HEK293 (cell line): ENCODE data around the gene IMPG1.
A peak's percentile ranks its signal among the peaks of the same experiment; 100 is the strongest.

ENCODE experiments used
- CTCF ChIA-PET: fragments of 350-600 bp; formaldehyde crosslinking; extraction: SDS; loops from one replicate; lab custom pipeline; 2021; ENCODE audit warnings: antibody characterized with exemption; lab: Yijun Ruan, JAX
- POLR2A ChIA-PET: fragments of 300-600 bp; formaldehyde crosslinking; extraction: SDS; loops from one replicate; lab custom pipeline; 2020; ENCODE audit warnings: antibody characterized with exemption, inconsistent platforms; lab: Yijun Ruan, JAX
- H3K27ac ChIP-seq: fragments of 200-500 bp; sonication (Bioruptor generic); 2 replicates; pipeline ENCODE4 v1.5.1; 2014; ENCODE audit warnings: low read depth, low read length, control low read depth, inconsistent platforms; ENCODE audit errors: extremely low read depth
- H3K36me3 ChIP-seq, 2 experiments: fragments of 200-500 bp in 1 of 2; sonication (Bioruptor generic) in 1 of 2; 1 replicate in 1 of 2; 2 replicates in 1 of 2; pipeline ENCODE4 v1.5.1; 2014 to 2017; ENCODE audit warnings: inconsistent platforms in 2 of 2, low read length in 2 of 2; ENCODE audit not compliant: control insufficient read depth in 2 of 2, insufficient read depth in 1 of 2
- H3K4me1 ChIP-seq: fragments of 200-500 bp; sonication (Bioruptor generic); 2 replicates; pipeline ENCODE4 v1.5.1; 2014; ENCODE audit warnings: mild to moderate bottlenecking, low read length, inconsistent platforms; ENCODE audit not compliant: control insufficient read depth, insufficient read depth
- H3K4me3 ChIP-seq: 2 replicates; pipeline ENCODE4 v1.5.1; 2011; ENCODE audit warnings: low read depth, mild to moderate bottlenecking, control low read depth, low read length, moderate library complexity
- H3K9me3 ChIP-seq: fragments of 200-500 bp; sonication (Bioruptor generic); 2 replicates; pipeline ENCODE4 v1.5.1; 2014; ENCODE audit warnings: low read depth, low read length, inconsistent platforms; ENCODE audit not compliant: control insufficient read depth, insufficient read depth
- AEBP2 ChIP-seq: fragments of 450-650 bp; formaldehyde crosslinking; IDR thresholded peaks from 2 replicates; pipeline ENCODE4 v1.5.1; 2016; ENCODE audit warnings: missing biosample characterization, missing genetic modification characterization, borderline replicate concordance
- PRDM1 ChIP-seq: fragments of 450-650 bp; formaldehyde crosslinking; IDR thresholded peaks from 2 replicates; pipeline ENCODE4; 2016; ENCODE audit warnings: missing biosample characterization, missing genetic modification characterization
- PRDM10 ChIP-seq: fragments of 450-650 bp; formaldehyde crosslinking; IDR thresholded peaks from 2 replicates; pipeline ENCODE4 v1.5.1; 2016; ENCODE audit warnings: missing biosample characterization, missing genetic modification characterization
- PRDM6 ChIP-seq: fragments of 450-650 bp; formaldehyde crosslinking; IDR thresholded peaks from 2 replicates; pipeline ENCODE4 v1.5.1; 2017; ENCODE audit warnings: missing biosample characterization, missing genetic modification characterization
- ZNF10 ChIP-seq: fragments of 450-650 bp; formaldehyde crosslinking; IDR thresholded peaks from 2 replicates; pipeline ENCODE4 v1.5.1; 2017; ENCODE audit warnings: missing biosample characterization, missing genetic modification characterization
- ZNF146 ChIP-seq: fragments of 450-650 bp; formaldehyde crosslinking; IDR thresholded peaks from 2 replicates; pipeline ENCODE4 v1.5.1; 2016; ENCODE audit warnings: missing biosample characterization, missing genetic modification characterization
- ZNF223 ChIP-seq: fragments of 450-650 bp; formaldehyde crosslinking; IDR thresholded peaks from 2 replicates; pipeline ENCODE4 v1.5.1; 2016; ENCODE audit warnings: missing biosample characterization, missing genetic modification characterization
- ZNF23 ChIP-seq: fragments of 450-650 bp; formaldehyde crosslinking; IDR thresholded peaks from 2 replicates; pipeline ENCODE4 v1.5.1; 2016; ENCODE audit warnings: missing biosample characterization, missing genetic modification characterization, borderline replicate concordance
- ZNF530 ChIP-seq: fragments of 450-650 bp; formaldehyde crosslinking; IDR thresholded peaks from 2 replicates; pipeline ENCODE4 v1.5.1; 2016; ENCODE audit warnings: low read depth, missing biosample characterization, missing genetic modification characterization
- ZNF571 ChIP-seq: fragments of 450-650 bp; formaldehyde crosslinking; IDR thresholded peaks from 2 replicates; pipeline ENCODE4 v1.5.0; 2017; ENCODE audit warnings: missing biosample characterization, missing genetic modification characterization
- ZXDB ChIP-seq: fragments of 450-650 bp; formaldehyde crosslinking; IDR thresholded peaks from 2 replicates; pipeline ENCODE4 v1.5.1; 2016; ENCODE audit warnings: missing biosample characterization, missing genetic modification characterization

The IMPG1 gene

GRCh38 chr6:75997696-75998095 is 74.8 kb downstream of the IMPG1 start:
- ChIA-PET CTCF (interaction anchor here (0.5 kb wide), 1 partner anchor 785 kb away, joined by 3 read pairs; no protein-coding TSS in a partner anchor), POLR2A (no interaction called here)
- Histone ChIP-seq H3K4me3 (no peak overlapping the region), H3K9me3 (no peaks in the 10 kb centered on the region), H3K36me3 (no peaks in the 10 kb centered on the region), H3K4me1 (no peaks in the 10 kb centered on the region), H3K27ac (no peak overlapping the region)
- TF ChIP-seq ZNF146 (no peak), PRDM6 (tag by site-specific recombination) (no peak), ZNF571 (tag by site-specific recombination) (no peak), ZNF23 (tag by site-specific recombination) (no peak)

GRCh38 chr6:75993236-75994162 is 79.0 kb downstream of the IMPG1 start:
- Histone ChIP-seq H3K36me3 (no peaks in the 10 kb centered on the region), H3K27ac (no peak overlapping the region), H3K4me1 (no peaks in the 10 kb centered on the region), H3K9me3 (no peaks in the 10 kb centered on the region), H3K4me3 (no peak overlapping the region)
- POLR2A ChIA-PET, result no interaction called here
- CTCF ChIA-PET, result interaction anchor here (0.8 to 1.2 kb wide), 2 partner anchors 20 to 100 kb away, joined by 3 read pairs; no protein-coding TSS in a partner anchor
- TF ChIP-seq PRDM1 (tag by site-specific recombination) (0 out of 2 replicates have a peak, but pooled peaks have one; percentile 31), ZNF10 (tag by site-specific recombination) (no peak)

- ChIA-PET CTCF (interaction anchor here (0.8 to 1.0 kb wide), 2 partner anchors 98 to 869 kb away, joined by 3 read pairs; no protein-coding TSS in a partner anchor), POLR2A (no interaction called here)
- Histone ChIP-seq H3K27ac (no peak overlapping the region), H3K4me1 (no peaks in the 10 kb centered on the region), H3K4me3 (no peak overlapping the region), H3K9me3 (no peaks in the 10 kb centered on the region), H3K36me3 (no peaks in the 10 kb centered on the region)
- TF ChIP-seq ZXDB (tag by site-specific recombination), result no peak
- TF ChIP-seq ZNF530 (tag by site-specific recombination), result no peak
- TF ChIP-seq AEBP2 (tag by site-specific recombination), result no peak
- TF ChIP-seq PRDM10, result no peak
- TF ChIP-seq ZNF223, result no peak
These were observed 80.5 kb downstream of the IMPG1 start for GRCh38 chr6:75991941-75992340.
